Retinal pigment epithelial cell (primary cell): ENCODE measurements around the gene EBP.

ENCODE experiments used
- DNase-seq: peaks from one replicate; pipeline ENCODE4 v3.0.0-alpha.2; 2010; ENCODE audit warnings: low read depth
- H3K4me3 ChIP-seq: 2 replicates; pipeline ENCODE4 v1.5.1; 2011; ENCODE audit warnings: mild to moderate bottlenecking, low read length, control low read depth, moderate library complexity
- CTCF ChIP-seq: conservative IDR thresholded peaks from 2 replicates; pipeline ENCODE4 v1.5.1; 2011; ENCODE audit warnings: low read depth, low read length, control low read depth, inconsistent platforms

EBP gene

GRCh38 chrX:48507246-48507645 lies 14.4 kb upstream of the EBP start:
- H3K4me3 ChIP-seq, result no peak overlapping the region
- no peak for DNase-seq
- TF ChIP-seq CTCF, result no peak

- TF ChIP-seq CTCF, result no peak
- H3K4me3 ChIP-seq, result peak within 1 kb of the TSS; percentile 71
- no peak for DNase-seq
Measured at GRCh38 chrX:48508400-48509244, 13.0 kb upstream of the EBP start, which contains the start of gene PORCN. PORCN (plus strand) TSS chrX:48508992; CDS start chrX:48509821, 829 bp downstream.

GRCh38 chrX:48509245-48509590 lies 12.4 kb upstream of the EBP start:
- H3K4me3 ChIP-seq, result peak overlapping the region; percentile 71
- no peak for DNase-seq
- no peak for TF ChIP-seq CTCF

GRCh38 chrX:48509619-48510018 lies 12.0 kb upstream of the EBP start:
- DNase-seq, result no peak
- H3K4me3 ChIP-seq, result peak overlapping the region; percentile 71
- no peak for TF ChIP-seq CTCF

- DNase-seq, result no peak
- peak; percentile 59 for TF ChIP-seq CTCF
- no peak overlapping the region for H3K4me3 ChIP-seq
Measured at GRCh38 chrX:48511560-48511959, 10.0 kb upstream of the EBP start.

- no peak overlapping the region for H3K4me3 ChIP-seq
- TF ChIP-seq CTCF, result no peak
- no peak for DNase-seq
Measured at GRCh38 chrX:48512371-48512935, 9.2 kb upstream of the EBP start.

- no peak for DNase-seq
- no peak overlapping the region for H3K4me3 ChIP-seq
Measured at GRCh38 chrX:48513670-48514069, 7.9 kb upstream of the EBP start.

More at GRCh38 chrX:48513670-48514069, 7.9 kb upstream of the EBP start:
- no peak for TF ChIP-seq CTCF
